GM19372 (cell line): Measurements from ENCODE around the gene ADAMTS17.
A peak's percentile ranks its signal among the peaks of the same experiment; 100 is the strongest.
"Not testable (repeated sequence)": the region's sequence is repeated elsewhere in the genome, so short reads cannot be mapped to it uniquely, and the experiment has no call there.

ENCODE experiments used
- ATAC-seq: cut with Tn5 transposase; IDR thresholded peaks from one replicate; pipeline ENCODE4 v1.9.1; 2021; ENCODE audit warnings: mild to moderate bottlenecking, low read depth, moderate library complexity; ENCODE audit not compliant: unreplicated experiment

The ADAMTS17 gene

DNA sequence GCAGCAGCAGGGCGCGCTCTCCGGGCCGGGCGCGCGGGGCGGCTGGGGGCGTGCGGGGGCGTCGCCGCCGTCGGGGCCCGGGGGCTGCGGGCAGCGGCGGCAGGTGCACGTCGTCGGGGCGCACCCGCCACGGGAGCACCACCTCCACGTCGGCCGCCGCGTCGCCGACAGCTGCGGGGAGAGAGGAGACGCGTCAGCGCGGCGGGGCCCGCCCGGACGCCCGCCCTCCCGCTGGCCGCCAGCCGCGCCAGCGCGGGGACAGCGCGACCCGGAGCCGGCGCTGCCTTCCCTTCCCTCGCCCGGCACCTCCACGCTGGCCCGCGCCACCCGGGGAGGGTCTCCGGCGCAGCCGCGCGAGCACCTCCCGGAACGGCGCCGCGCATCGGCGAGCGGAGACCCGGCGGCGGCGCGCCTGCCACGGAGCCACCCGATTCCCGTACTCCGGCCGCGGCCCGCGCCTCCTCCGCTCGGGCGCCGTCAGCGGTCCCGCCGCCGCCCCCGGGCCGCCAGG lies 481 bp downstream of the ADAMTS17 start:
- peak; percentile 30 for ATAC-seq

DNA sequence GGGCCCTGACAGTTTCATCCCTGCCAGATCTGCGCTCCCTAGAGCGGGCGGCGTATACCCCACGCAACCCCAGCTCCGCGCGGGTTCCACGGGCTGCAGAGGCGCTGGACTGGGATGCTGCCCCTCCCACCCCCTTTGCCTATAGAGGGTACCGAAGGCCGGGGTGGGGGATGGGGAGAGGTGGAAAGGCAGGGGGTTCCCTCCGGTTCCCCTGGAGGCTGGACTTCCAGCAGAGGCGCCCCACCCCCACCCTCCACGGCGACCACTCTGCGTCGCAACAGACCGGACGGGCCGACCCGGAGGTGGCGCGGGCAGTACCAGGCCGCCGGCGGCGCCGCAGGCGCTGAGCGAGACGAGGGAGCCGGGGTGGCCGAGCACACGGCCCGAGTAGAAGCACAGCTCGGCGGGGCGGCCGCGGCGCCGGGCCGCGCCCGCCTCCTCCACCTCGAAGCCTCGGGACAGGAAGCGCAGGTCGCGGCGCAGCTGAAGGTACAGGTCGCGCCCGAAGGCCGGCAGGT lies 995 bp downstream of the ADAMTS17 start:
- peak; percentile 5 for ATAC-seq

DNA sequence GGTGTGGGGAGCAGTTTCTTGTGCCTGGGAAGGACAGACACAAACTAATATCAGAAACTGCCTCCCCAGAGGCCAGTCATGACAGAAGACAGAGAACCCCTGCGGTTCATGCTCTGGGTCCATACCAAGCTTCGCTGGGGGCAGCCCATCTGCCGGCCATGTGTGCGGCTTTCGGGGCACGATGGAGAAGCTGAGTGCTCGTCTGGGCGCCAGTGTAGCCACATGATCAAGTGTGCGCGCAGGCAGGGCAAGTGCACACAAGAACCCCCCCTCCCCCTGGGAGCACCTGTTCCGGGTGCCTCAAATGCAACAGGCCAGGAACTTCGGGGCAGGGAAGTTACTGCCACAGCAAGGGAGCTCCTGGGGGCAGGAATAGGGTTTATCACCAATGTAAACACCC lies 1.8 kb downstream of the ADAMTS17 start:
- no peak for ATAC-seq

DNA sequence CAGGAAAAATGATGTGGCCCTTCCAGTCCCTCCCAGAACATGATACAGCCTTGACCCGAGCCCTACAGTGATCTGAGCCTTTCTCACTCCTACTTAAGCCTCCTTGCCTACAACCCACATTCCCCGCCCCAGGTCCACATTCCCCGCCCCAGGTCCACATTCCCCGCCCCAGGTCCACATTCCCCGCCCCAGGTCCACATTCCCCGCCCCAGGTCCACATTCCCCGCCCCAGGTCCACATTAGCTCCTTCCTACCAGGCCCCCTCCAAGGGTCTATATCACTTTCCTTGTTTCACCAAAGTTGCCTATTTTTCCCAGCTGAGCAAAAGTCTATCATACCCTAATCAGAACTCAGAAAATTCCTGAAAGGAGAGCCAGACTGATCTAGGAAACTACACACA lies 2.3 kb downstream of the ADAMTS17 start:
- not testable (repeated sequence) for ATAC-seq

DNA sequence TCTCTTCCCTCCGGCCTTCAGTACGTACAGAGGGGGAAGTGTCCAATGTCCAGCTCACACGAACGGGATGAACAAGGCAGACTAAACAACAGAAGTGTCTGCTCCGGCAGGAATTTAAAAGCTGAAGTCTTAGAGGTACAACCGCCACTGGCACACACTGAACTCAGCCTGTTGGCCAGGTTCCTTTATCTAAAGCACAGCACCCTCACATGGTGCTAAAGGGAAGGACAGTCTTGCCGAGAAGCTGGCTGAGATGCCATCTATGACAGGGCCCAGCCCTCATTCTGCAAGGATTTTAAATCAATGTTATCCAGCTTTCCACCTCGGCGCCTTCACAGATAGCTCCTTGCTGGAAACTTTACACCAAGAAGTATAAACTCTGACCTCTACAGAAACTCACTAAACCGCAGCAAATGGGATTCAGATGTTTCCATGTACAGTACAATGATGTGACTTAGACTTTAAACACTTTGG lies 2.8 kb downstream of the ADAMTS17 start:
- ATAC-seq, result no peak

DNA sequence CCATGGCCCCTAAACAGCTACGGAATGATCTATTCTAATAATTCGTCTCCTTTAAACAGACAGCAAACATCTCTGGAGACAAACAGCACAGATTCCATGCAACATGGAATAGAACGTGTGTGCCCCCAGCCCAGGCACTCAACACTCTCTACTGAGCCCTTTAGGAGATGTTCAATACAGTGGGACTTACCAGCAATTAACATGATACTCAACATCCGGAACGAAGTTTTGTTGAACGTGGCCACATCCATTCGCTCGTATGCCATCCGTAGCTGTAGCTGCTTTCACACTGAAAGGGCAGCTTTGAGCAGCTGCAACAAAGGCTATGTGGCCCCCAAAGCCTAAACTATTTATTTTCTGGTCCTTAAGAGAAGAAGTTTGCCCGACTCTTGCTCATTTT lies 3.5 kb downstream of the ADAMTS17 start:
- ATAC-seq, result no peak

DNA sequence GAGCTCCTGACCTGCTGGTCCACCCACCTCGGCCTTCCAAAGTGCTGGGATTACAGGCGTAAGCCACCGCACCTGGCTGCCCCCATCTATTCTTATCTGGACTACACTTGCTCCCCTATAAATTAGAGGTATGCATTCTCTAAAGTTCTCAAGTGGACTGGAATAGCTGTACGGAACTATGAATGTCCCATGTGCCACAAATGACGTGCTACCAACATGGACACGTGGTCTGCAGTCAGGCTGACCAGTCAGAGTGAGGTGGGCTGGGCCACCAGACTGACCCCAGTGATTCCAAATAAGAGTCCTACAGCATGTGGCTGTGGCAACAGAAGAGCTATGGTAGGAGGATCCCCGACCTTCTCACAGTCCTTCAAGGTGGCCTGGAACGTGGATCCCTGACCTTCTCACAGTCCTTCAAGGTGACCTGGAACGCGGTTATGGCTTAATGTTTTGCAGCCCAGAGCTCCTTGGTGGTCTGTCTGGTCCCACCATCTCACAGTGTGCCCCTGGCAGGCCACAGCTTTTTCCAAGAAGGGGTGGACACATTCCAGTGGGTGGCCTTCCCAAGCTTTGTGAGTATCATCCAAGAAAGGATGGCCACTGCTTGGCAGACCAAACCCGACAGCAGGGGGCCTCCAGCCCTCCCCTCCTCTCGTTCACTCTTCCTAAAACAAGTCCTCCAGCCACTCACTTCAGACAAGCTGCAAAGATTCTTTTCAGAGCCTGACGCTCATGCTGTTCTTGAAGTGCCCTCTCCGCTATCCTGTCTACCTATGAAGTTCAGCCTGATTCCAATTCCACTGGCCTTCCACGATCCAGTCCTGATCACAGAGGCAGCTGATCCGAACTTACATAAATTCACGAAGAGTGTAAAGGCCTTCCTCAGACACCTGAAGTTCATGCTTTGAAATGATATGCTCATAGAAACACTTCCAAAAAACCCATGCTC lies 4.4 kb downstream of the ADAMTS17 start:
- no peak for ATAC-seq

DNA sequence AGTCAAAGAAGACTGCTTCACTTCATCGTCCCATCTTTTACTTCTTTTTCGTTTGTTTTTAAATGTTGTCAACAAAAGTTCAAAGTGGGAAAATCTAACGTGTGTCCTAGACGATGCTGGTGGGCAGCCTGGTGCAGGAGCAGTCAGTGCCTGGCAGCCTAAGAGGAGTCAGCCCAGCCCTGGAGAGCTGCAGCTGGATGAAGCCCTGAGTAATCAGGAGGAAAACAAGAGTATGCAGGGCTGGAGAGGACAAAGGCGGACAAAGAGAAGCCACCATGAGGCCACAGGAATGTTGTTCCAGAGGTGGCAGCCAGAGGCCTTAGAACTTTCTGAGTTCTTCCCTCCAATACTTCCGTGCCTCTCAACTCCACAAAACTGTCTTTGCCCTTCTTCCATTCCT lies 5.7 kb downstream of the ADAMTS17 start:
- no peak for ATAC-seq

DNA sequence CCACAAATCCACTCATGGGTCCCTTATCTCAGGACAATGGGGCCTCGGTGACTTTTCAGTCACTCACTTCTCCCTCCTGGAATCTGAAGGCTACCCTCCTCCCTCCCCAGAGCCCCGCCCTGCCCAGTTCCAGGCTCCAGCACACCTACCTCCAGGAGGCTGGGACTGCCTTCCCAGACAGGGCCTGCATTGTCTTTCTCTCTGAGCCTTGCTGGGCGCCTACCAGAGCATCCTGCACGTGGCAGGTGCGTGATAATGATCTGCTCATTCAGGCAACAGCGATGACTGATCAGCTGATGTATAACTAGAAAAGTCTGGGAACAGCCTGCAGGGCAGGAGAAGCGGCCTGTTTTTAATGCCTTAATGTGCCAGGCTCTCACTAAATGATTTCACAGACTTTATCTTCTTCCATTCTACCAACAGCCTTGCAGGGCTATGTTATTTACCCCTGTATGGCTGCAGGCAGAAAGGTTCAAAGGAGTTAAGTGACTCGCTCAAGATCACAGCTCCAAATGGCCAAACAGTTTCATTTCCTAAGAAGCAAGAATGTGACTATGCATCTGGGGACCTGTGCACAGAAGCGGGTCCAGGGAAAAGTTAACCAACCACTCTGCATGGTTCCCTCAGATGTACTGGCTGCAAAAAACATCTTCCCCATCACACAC lies 6.3 kb downstream of the ADAMTS17 start:
- ATAC-seq, result no peak

DNA sequence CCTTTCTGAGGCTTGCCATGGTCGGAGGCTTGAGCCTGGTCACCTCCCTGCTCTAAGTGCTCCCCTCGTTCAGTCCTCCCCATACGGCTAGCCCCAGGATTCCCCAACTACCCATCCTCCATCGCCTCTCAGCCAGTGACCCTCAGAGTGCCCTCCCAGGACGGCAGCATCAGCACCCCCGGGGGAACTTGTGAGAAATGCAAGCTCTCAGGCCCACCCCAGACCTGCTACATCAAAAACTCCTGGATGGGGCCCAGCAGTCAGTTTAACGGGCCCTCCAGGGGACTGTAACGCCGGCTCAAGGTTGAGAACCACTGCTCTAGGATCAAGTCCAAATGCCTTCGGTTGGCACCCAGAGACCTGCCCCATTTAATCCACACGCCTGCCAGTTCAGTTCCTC lies 6.9 kb downstream of the ADAMTS17 start:
- no peak for ATAC-seq

DNA sequence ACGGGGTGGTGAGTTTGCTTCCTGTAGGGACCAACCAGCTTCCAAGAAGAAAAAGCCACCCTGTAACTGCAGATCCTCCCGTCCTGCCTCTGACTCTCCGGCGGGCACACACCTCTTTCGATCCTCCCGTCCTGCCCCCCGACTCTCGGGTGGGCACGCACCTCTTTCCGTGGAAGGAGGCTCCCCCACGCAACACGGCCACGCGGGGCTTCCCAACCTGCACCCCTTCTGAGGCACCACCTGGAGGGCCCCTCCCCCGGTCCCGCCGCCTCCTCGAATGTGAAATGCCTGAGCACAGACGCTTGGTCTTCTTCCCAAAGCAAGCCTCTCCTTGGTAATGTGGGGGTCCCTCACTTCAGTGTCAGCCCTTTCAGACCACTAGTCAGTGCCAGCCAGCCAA lies 7.3 kb downstream of the ADAMTS17 start:
- no peak for ATAC-seq

DNA sequence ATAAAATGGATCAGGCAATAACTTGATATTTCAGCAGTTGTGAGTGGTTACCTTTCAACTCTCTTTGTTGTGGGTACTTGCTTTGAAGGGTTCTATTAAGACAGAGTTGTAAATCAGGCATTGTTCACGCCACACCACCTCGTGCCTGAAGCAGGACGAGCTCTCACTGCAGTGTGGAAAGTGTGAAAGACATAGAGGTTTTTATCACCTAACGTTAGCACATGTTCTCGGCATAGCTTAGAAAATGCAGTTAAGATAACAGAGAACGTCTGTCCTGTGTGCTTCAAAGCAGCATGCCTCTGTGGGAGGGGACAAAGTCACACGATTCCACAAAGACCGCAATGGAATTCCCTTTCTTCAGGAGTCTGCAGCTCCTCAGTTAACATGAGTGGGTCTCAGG lies 7.8 kb downstream of the ADAMTS17 start:
- no peak for ATAC-seq

DNA sequence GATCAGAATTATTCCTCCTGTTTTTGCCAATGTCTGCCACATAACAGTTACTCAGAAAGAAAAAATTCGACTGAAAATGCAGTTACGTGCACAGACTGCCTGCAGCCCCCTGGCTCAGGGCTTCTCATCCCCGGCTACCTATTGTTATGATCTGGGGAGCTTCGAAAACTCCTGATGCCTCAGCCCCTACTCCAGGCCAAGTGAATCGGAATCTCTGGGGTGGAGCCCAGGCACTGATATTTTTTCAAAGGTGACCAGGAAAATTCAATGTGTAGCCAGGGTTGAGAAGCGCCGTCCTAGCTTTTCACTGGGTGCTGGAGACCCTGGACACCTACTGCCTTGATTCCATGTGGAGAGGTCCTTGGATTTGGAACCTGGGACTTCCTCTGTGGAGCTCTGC lies 8.5 kb downstream of the ADAMTS17 start:
- ATAC-seq, result no peak

DNA sequence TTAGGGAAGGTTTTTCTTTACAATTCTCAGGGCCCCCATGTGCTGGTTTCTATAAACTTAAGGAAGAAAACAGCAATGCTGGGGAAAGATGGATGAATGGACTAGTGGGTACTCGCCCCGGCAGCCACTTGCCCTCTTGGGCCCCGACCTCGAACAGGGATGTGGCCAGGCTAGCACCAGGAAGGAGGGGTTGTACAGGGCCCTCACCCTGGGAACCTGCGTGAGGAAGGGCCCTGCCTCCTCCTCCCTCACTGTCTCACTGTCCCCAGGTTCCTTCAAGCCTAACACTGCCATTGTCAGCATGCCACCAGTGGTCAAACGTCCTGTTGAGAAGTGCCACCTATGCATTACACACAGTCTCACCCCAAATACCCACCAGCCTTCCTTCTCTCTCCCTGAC lies 9.1 kb downstream of the ADAMTS17 start:
- no peak for ATAC-seq

DNA sequence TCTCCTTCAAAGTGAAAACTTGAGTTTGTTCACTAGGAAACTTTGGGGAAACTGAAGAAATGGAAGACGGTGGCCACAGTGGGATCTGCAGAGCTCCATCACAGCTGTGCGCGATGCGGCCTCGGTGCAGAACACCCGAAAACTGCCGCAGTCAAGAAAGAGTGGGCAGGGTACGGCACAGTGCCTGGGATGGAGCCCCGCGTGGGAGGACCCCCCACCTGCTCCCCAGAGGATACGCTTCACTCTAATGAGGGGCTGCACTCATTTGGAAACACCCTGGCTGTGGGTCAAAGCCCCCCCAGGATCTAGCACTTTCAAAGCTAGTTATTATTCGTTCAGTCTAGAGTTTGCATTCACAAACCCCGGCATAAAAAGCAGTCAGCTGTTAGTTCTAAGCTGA lies 9.5 kb downstream of the ADAMTS17 start:
- no peak for ATAC-seq

DNA sequence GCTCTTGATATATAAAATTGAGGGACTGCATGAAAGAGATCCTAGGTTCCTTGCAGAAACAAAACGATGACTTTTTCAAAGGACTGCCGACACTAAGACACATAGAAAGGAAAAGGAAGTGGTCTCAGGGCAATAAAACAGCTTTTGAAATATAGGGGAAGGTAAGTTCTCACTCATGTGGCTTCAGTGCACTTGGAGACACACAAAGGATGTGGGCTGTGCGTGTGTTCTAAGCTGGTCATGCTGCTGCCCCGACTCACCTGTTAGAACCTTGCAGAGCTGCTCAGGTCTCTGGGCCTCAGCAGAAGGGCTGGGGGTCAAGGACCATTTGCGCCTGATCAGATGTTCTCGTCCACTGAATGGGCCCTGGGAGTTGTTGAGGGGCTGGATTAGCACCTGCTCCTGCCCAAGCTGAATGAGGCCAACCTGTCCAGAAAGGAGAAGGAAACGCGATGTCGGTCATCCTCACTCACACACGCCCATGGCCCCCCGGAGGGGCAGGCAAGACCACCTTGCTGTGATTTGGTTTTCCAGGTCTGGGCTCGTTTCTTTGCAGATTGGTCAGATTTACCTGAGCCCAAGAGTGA lies 11.1 kb downstream of the ADAMTS17 start:
- ATAC-seq, result no peak

DNA sequence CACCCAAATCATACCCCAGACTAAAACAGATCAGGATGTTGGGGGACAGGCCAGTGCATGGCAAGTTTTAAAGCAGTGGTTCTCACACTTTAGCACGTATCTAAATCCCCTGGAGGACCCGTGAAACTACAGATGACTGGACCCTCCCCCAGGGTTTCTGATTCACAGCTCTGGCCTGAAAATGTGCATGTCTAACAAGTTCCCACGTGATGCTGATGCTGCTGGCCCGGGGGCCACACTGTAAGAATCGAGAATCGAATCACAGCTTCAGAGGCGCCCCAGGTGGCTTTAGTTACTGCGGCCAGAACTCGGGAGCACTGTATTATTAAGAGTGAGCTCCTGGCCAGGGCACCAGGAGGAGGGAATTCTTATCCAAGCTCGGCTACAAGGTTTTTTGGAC lies 11.6 kb downstream of the ADAMTS17 start:
- ATAC-seq, result no peak

DNA sequence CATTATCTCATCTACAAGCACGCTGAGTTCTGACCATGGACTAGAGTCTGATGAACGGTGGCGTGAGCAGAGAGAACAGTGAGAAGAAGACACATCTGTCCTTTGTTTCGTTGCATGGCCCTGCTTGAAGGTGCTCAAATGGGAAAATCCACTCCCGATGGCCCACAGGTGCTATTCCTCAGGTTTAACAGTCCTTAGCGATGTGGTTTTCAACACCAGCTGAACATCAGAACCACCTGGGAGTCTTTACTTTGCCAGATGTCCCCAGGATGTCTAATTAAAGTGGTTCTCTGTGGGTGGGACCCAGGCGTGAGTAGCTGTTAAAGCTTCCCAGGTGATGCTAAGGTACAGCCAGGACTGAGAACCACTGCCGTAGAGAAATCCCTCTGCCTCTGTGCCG lies 13.0 kb downstream of the ADAMTS17 start:
- ATAC-seq, result no peak

DNA sequence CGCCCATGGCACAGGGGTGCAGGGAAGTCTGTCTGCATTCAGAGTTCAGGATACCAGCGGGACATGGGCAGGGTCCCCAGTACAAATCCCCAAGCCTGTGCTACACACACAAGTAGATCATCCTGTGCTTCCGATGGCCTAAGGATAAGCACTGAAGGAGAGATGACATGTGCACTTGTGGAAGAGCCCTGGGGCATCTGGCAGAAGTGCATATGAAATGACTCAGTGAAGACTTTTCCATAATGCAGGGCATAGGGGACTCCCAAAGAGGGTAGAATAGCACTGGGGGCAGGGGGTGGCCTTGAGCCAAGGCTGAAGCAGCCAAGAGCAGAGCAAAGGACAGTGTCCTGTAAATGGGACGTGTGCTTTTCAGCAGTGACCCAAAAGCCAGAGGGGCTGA lies 22.9 kb downstream of the ADAMTS17 start:
- no peak for ATAC-seq

DNA sequence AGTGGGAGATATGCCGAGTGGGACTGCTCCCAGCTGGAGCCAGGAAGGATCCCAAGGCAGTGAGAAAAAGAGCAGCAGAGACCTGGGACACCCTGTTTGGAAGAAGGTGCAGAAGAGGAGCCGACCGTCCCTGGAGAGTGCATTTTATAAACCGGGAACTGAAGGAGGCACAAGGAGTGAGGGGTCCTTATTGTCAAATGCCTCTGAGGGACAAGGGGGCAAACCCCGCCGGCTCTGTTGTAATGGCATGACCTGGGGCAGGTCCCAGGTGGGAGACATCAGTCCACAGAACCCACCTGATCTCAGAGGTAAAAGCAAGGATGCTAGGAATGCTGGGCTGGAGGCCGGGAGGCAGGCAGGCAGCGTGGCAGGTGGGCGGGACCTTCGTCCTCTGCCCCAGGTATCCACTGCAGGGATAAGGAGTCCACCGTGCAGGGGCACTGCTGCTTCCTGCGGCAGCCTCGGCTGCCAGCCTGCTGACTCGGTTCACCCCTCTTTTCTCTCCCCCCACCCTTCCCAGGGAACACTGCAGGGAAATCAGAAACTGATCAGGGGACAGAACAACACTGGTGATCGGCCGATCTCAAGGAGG lies 26.9 kb downstream of the ADAMTS17 start:
- no peak for ATAC-seq
